Prostate gland (tissue), 2 donors: Measurements from ENCODE around the gene TMEM240. TPM values are rescaled to one million over a fixed set of nuclear protein-coding genes. Genes with fewer than 3 reads are reported as not detected.
A peak's percentile ranks its signal among the peaks of the same experiment; 100 is the strongest.

ENCODE experiments used
- DNase-seq: peaks from one replicate; pipeline ENCODE4 v3.0.0-alpha.2; 2019; ENCODE audit warnings: low spot score
- H3K27ac ChIP-seq, 2 donors: fragments of 200-600 bp; sonication (generic); 2 replicates each; pipeline ENCODE4 v1.5.1; 2017 to 2019
- H3K27me3 ChIP-seq: fragments of 200-600 bp; sonication (generic); replicated peaks from 2 replicates; pipeline ENCODE4 v1.5.1; 2019; ENCODE audit not compliant: insufficient read depth
- H3K36me3 ChIP-seq, 2 donors: fragments of 200-600 bp; sonication (generic); 1 replicate in 1 of 2; 2 replicates in 1 of 2; pipeline versions ENCODE4 v1.5.1 to v1.8.1; 2017 to 2019
- H3K4me1 ChIP-seq: fragments of 200-600 bp; sonication (generic); replicated peaks from 2 replicates; pipeline ENCODE4 v1.5.1; 2019
- H3K4me3 ChIP-seq, 2 donors: fragments of 200-600 bp; sonication (generic); 2 replicates each; pipeline ENCODE4 v1.5.1; 2017 to 2019
- H3K9me3 ChIP-seq: fragments of 200-600 bp; sonication (generic); 2 replicates; pipeline ENCODE4 v1.5.1; 2017
- POLR2A ChIP-seq: fragments of 450-650 bp; IDR thresholded peaks from one replicate; pipeline ENCODE4 v1.6.1; 2016; ENCODE audit warnings: antibody characterized with exemption, mild to moderate bottlenecking
- POLR2AphosphoS5 ChIP-seq: sonication (generic); formaldehyde crosslinking; IDR thresholded peaks from one replicate; pipeline ENCODE4 v1.6.1; 2017; ENCODE audit warnings: antibody characterized with exemption
- WGBS: methylation state at CpG from one replicate; pipeline ENCODE4 v1.1.5; 2018; 5-methylcytosine and 5-hydroxymethylcytosine counted together
- intact Hi-C: fragments of 100-400 bp; cut with DNase I; formaldehyde crosslinking; loops from one replicate; pipeline ENCODE4 v1.14.2; 2022
- total RNA-seq, 2 donors: library from RNA; depleted of rRNA; stranded (reverse); fragments of >200 nt; gene quantifications; one replicate each; pipeline ENCODE4 v1.1.0, GENCODE V29; 2016
- TF ChIP-seq, protein P1 (sequence below), 4 experiments: fragments of 200-600 bp in 2 of 4; fragments of 450-650 bp in 2 of 4; sonication (generic) in 2 of 4; IDR thresholded peaks; 1 replicate in 3 of 4; 2 replicates in 1 of 4; pipeline ENCODE4 v1.5.1; 2016 to 2019; ENCODE audit warnings: antibody characterized with exemption in 4 of 4, mild to moderate bottlenecking in 2 of 4, moderate library complexity in 2 of 4

Gene TMEM240
- 1 to 10 TPM; 4.5 to 6.8 TPM for total RNA-seq

DNA sequence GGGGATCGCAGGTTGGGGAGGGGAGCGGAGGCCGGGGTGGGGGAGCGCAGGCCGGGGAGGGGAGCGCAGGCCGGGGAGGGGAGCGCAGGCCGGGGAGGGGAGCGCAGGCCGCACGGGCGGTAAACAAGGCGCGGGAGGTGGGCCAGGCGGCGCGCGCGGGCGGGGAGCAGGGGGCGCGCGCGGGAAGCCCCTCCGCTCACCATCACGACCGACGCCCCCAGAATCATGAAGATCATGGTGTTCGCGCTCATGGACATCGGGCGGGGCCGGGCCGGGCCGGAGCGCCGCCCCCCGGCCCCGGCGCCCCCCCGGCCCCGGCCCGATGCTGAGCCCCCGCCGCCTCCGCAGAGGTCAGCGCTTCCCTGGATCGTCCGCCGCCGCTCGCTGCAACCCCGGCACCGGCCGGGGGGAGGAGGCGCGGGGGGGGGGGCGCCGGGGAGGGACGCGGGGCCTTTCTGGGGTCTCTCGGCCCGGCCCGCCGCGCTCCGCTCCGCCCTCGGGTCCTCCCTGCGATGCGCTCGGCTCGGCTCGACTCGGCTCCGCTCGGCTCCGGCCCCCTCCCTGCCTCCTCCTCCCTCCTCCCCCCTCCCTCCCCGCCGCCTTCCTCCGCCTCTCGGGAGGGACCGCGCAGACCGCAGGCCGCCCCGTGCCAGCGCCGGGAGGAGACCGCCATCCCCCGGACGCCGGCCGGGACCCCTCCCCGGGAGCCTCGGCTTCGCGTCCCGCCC, at the start of gene TMEM240:
Gene TMEM240 (minus strand): TSS at position 535 of the 728 bp plus-strand sequence. CDS start 278 bp downstream, at position 257.
- Histone ChIP-seq H3K36me3 (no peaks in the 10 kb centered on the region), H3K27ac (peak within 1 kb of the TSS; percentile 62), H3K4me1 (peaks cover 4% of the 10 kb centered on the region), H3K9me3 (no peaks in the 10 kb centered on the region), H3K4me3 (peak within 1 kb of the TSS; percentile 54 to 64), H3K27me3 (no peaks in the 10 kb centered on the region)
- intact Hi-C loops = no loop called here
- TF ChIP-seq POLR2AphosphoS5 = no peak
- WGBS = under 1% methylated on average over 43 of the region's 100 CpGs
- peak; percentile 66 for DNase-seq

DNA sequence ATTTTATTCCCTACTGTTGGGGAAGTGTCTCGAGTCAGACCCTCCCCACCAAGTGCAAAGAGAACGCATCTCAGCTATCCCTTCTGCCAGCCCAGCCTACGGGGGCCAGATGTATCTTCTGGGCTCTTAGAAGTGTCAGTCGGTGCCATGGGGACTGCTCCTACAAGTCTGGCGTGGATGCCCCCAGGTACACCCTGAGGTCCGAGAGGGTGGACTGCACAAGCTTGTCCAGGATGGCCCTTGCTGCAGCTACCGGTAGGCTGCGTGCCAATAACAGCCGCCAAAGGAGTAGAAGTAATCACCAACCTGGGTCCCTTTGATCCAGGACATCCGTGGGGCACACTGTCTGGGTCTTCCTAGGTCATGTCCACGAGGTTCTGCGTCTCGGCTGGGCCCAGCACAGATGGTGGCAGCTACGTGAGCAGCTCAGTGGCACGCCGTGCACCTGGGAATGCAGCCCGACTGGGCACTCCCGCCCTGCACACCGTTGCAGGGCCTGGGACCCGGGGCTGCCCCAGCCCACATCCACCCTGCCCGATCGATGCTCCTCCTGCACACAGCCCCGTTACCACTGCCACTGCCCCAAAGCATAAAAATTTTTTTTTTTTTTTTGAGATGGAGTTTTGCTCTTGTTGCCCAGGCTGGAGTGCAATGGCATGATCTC, 43.1 kb upstream of the TMEM240 start:
- DNase-seq = no peak
- 79% methylated on average over 23 of the region's 23 CpGs for WGBS
- Histone ChIP-seq H3K4me1 (no peaks in the 10 kb centered on the region), H3K36me3 (no peaks in the 10 kb centered on the region), H3K27me3 (no peaks in the 10 kb centered on the region), H3K9me3 (no peaks in the 10 kb centered on the region), H3K4me3 (no peak overlapping the region), H3K27ac (no peak overlapping the region)
- intact Hi-C loops = no loop called here
- TF ChIP-seq POLR2A (no peak), POLR2AphosphoS5 (no peak)
- TF ChIP-seq, protein P1, sequence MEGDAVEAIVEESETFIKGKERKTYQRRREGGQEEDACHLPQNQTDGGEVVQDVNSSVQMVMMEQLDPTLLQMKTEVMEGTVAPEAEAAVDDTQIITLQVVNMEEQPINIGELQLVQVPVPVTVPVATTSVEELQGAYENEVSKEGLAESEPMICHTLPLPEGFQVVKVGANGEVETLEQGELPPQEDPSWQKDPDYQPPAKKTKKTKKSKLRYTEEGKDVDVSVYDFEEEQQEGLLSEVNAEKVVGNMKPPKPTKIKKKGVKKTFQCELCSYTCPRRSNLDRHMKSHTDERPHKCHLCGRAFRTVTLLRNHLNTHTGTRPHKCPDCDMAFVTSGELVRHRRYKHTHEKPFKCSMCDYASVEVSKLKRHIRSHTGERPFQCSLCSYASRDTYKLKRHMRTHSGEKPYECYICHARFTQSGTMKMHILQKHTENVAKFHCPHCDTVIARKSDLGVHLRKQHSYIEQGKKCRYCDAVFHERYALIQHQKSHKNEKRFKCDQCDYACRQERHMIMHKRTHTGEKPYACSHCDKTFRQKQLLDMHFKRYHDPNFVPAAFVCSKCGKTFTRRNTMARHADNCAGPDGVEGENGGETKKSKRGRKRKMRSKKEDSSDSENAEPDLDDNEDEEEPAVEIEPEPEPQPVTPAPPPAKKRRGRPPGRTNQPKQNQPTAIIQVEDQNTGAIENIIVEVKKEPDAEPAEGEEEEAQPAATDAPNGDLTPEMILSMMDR (IDR thresholded peaks at IDR 0.05) = no peak

DNA sequence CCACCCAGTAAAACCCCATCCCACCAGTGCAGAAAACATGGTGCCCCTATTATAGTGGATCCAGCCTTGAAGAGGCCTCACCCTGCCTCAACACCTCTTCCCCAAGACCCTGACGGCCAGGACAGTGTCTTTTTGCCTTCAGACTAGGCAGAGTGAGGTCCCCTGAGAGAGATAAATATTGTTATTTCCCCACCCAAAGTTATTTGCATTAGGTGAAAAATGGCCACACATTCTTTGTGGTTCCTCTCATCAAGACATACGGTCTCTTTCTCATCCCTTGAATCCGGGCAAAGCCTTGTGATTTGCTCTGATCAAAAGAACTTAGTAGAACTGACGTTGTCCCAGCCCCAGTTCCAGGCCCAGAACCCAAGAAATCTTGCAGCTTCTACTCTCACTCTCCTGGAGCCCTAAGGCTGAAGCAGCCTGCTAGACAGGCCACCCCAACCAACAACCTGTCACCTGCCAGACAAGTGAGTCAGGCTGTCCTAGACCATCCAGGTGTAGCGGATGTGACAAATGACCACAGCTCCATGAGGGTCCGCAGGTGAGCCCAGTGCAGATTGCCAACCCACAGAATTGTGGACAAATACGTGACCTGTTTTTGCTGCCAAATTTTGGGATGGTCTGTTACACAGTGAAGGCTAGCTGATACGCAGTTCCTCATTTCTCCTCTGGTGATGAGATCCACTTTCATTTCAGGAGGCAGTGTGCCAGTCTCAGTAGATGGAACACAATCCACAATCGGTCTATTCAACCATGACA, 42.3 kb upstream of the TMEM240 start:
- no peaks in the 10 kb centered on the region for H3K36me3 ChIP-seq
- H3K4me1 ChIP-seq = no peaks in the 10 kb centered on the region
- no peaks in the 10 kb centered on the region for H3K9me3 ChIP-seq
- TF ChIP-seq POLR2A (no peak), POLR2AphosphoS5 (no peak)
- TF ChIP-seq, protein P1 (IDR thresholded peaks at IDR 0.05) = no peak
- intact Hi-C loops = no loop called here
- no peaks in the 10 kb centered on the region for H3K27me3 ChIP-seq
- no peak for DNase-seq
- 77% methylated on average over 9 of the region's 9 CpGs for WGBS
- no peak overlapping the region for H3K27ac ChIP-seq
- H3K4me3 ChIP-seq = no peak overlapping the region

DNA sequence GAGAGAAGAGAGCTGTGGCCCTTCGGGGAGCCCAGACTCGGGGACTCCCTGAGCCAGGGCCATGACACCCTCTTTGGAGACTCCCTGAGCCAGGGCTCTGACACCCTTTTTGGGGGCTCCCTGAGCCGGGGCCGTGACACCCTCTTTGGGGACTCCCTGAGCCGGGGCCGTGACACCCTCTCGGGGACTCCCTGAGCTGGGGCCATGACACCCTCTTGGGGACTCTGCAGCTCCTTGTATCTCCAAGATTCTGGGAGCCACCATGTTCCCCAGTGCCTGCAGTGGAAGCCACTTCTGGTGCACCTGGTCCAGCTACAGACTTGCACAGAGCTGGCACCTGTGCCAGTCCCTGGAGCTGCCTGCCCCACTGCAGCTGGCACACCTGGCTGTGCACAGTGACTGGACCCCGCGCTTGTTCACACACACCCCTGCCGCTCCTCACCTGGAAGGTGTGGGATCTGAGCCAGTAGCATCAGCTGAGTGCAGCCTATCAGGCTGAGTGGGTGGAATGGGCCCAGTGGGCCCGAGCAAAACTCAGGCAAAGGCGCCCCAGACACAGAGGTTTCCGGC, 38.0 kb upstream of the TMEM240 start:
- Histone ChIP-seq H3K36me3 (no peaks in the 10 kb centered on the region), H3K4me3 (no peak overlapping the region), H3K27me3 (no peaks in the 10 kb centered on the region), H3K4me1 (peaks cover 2% of the 10 kb centered on the region), H3K27ac (no peak overlapping the region), H3K9me3 (no peaks in the 10 kb centered on the region)
- no peak for DNase-seq
- 78% methylated on average over 13 of the region's 13 CpGs for WGBS
- intact Hi-C loops = no loop called here
- TF ChIP-seq, protein P1 (IDR thresholded peaks at IDR 0.05) = no peak
- TF ChIP-seq POLR2AphosphoS5 = no peak
- TF ChIP-seq POLR2A = no peak
